ENCODE measurements around the gene EIF5A. TPM values are rescaled to one million over a fixed set of nuclear protein-coding genes. Genes with fewer than 3 reads are reported as not detected.

Gene EIF5A
- total RNA-seq, 6 experiments from 2014 or later, result 222 to 299 (median 238) TPM

GRCh38 chr17:7280519-7281073 lies 26.8 kb upstream of the EIF5A start:
- WGBS (ENCODE audit: insufficient coverage, low coverage, low lambda C conversion rate, missing lambda C conversion rate), result 0% methylated on average over 16 of the region's 29 CpGs
- H3K36me3 ChIP-seq, result no peaks in the 10 kb centered on the region

GRCh38 chr17:7281074-7281952 lies 26.1 kb upstream of the EIF5A start, which contains the start of gene SLC2A4:
Gene SLC2A4 (plus strand): TSS chr17:7281718. CDS start chr17:7281935, 217 bp downstream.
- Histone ChIP-seq H3K27ac (peak within 1 kb of the TSS in 2 of 3 donors; percentile 73), H3K4me1 (peaks cover 0 to 20% (median 2%) of the 10 kb centered on the region in 4 donors), H3K9me3 (no peaks in the 10 kb centered on the region), H3K36me3 (no peaks in the 10 kb centered on the region), H3K4me3 (peak within 1 kb of the TSS; percentile 22 to 61 (median 53)), H3K27me3 (no peaks in the 10 kb centered on the region)
- intact Hi-C loops (cut with DNase I), result no loop called here
- peak; percentile 86 to 91 (median 90) for ATAC-seq
- peak; percentile 96 to 97 (median 97) for DNase-seq
- TF ChIP-seq CTCF (IDR thresholded peaks at IDR 0.05), result no peak
- no peak for TF ChIP-seq POLR2A (IDR thresholded peaks at IDR 0.05)
- WGBS (ENCODE audit: insufficient coverage, low coverage, low lambda C conversion rate, missing lambda C conversion rate), result 0% methylated on average over 33 of the region's 71 CpGs

More at GRCh38 chr17:7280519-7281073, 26.8 kb upstream of the EIF5A start:
- Histone ChIP-seq H3K4me1 (peaks cover 0 to 20% (median 2%) of the 10 kb centered on the region in 4 donors), H3K27ac (peak overlapping the region in 2 of 3 donors; percentile 73), H3K27me3 (no peaks in the 10 kb centered on the region), H3K4me3 (peak overlapping the region; percentile 22 to 61 (median 43)), H3K9me3 (no peaks in the 10 kb centered on the region)
- TF ChIP-seq POLR2A (IDR thresholded peaks at IDR 0.05), result no peak
- TF ChIP-seq CTCF (IDR thresholded peaks at IDR 0.05), result peak; percentile 92 to 97 (median 96)
- intact Hi-C loops (cut with DNase I), result no loop called here
- peak; percentile 82 to 89 (median 86) for ATAC-seq
- DNase-seq, result peak; percentile 80 to 87 (median 83)

- Histone ChIP-seq H3K9me3 (no peaks in the 10 kb centered on the region), H3K27me3 (no peaks in the 10 kb centered on the region), H3K4me1 (peaks cover 0 to 20% (median 2%) of the 10 kb centered on the region in 4 donors), H3K36me3 (no peaks in the 10 kb centered on the region), H3K27ac (peak overlapping the region in 1 of 3 donors; percentile 73), H3K4me3 (peak overlapping the region; percentile 22 to 61 (median 53))
- TF ChIP-seq POLR2A (IDR thresholded peaks at IDR 0.05) (no peak), CTCF (IDR thresholded peaks at IDR 0.05) (no peak)
- no peak for ATAC-seq
- peak in 2 of 3 donors; percentile 48 to 57 for DNase-seq
- intact Hi-C loops (cut with DNase I), result no loop called here
- 3% methylated on average over 14 of the region's 43 CpGs for WGBS (ENCODE audit: insufficient coverage, low coverage, low lambda C conversion rate, missing lambda C conversion rate)
These were observed 25.3 kb upstream of the EIF5A start for GRCh38 chr17:7281953-7282751.

GRCh38 chr17:7282752-7283321 lies 24.6 kb upstream of the EIF5A start:
- Histone ChIP-seq H3K9me3 (no peaks in the 10 kb centered on the region), H3K4me3 (no peak overlapping the region), H3K27ac (no peak overlapping the region), H3K36me3 (no peaks in the 10 kb centered on the region), H3K27me3 (no peaks in the 10 kb centered on the region), H3K4me1 (peaks cover 0 to 20% (median 2%) of the 10 kb centered on the region in 4 donors)
- TF ChIP-seq POLR2A (IDR thresholded peaks at IDR 0.05) (no peak), CTCF (IDR thresholded peaks at IDR 0.05) (no peak)
- no peak for DNase-seq
- no peak for ATAC-seq
- 54% methylated on average over 5 of the region's 6 CpGs for WGBS (ENCODE audit: insufficient coverage, low coverage, low lambda C conversion rate, missing lambda C conversion rate)
- intact Hi-C loops (cut with DNase I), result no loop called here
